Natural killer cell (primary cell): Measurements from ENCODE around the gene KLRF2. TPM values are rescaled to one million over a fixed set of nuclear protein-coding genes. Genes with fewer than 3 reads are reported as not detected.
"Not testable (repeated sequence)": the region's sequence is repeated elsewhere in the genome, so short reads cannot be mapped to it uniquely, and the experiment has no call there.

Experiments
- ATAC-seq, 3 donors: fragments of 150-1000 bp in 2 of 3; fragments of 200-7000 bp in 1 of 3; cut with Tn5 transposase; 1 replicate in 1 of 3; 2 replicates in 2 of 3; pipeline ENCODE4 v1.10.0; 2021; ENCODE audit warnings: mild to moderate bottlenecking in 2 of 3, moderate library complexity in 2 of 3
- DNase-seq, 2 donors: peaks; one replicate each; pipeline versions ENCODE4 v3.0.0 to v3.0.0-alpha.2; 2013 to 2021; ENCODE audit warnings: mixed read lengths in 1 of 2
- H3K27ac ChIP-seq: one replicate; pipeline ENCODE4 v1.5.1; 2013; ENCODE audit warnings: mild to moderate bottlenecking, low read length
- H3K27me3 ChIP-seq: one replicate; pipeline ENCODE4 v1.6.1; 2013; ENCODE audit warnings: low read length; ENCODE audit not compliant: control insufficient read depth, insufficient read depth
- H3K36me3 ChIP-seq: one replicate; pipeline ENCODE4 v1.6.1; 2013; ENCODE audit warnings: low read length; ENCODE audit not compliant: control insufficient read depth, insufficient read depth
- H3K4me1 ChIP-seq: one replicate; pipeline ENCODE4 v1.6.1; 2013; ENCODE audit warnings: low read length; ENCODE audit not compliant: control insufficient read depth, insufficient read depth
- H3K4me3 ChIP-seq: one replicate; pipeline ENCODE4 v1.5.1; 2013; ENCODE audit warnings: low read length
- H3K9me3 ChIP-seq: one replicate; pipeline ENCODE4 v1.6.1; 2013; ENCODE audit warnings: low read length; ENCODE audit not compliant: control insufficient read depth, insufficient read depth
- H3K27ac Mint-ChIP-seq, 2 donors: one replicate each; pipeline ENCODE4 v1.8.0; 2022; ENCODE audit warnings: mild to moderate bottlenecking in 2 of 2, mixed read lengths in 2 of 2, moderate library complexity in 1 of 2
- H3K27me3 Mint-ChIP-seq, 2 donors: one replicate each; pipeline ENCODE4 v1.8.0; 2022; ENCODE audit warnings: low read depth in 2 of 2, mixed read lengths in 2 of 2
- H3K36me3 Mint-ChIP-seq: one replicate; pipeline ENCODE4 v1.8.0; 2022; ENCODE audit warnings: mixed read lengths
- H3K4me1 Mint-ChIP-seq, 2 donors: one replicate each; pipeline ENCODE4 v1.8.0; 2022; ENCODE audit warnings: mixed read lengths in 2 of 2
- H3K4me3 Mint-ChIP-seq: one replicate; pipeline ENCODE4 v1.8.0; 2022; ENCODE audit warnings: mild to moderate bottlenecking, moderate library complexity, mixed read lengths
- H3K9me3 Mint-ChIP-seq, 2 donors: one replicate each; pipeline ENCODE4 v1.8.0; 2022; ENCODE audit warnings: mixed read lengths in 2 of 2
- WGBS: methylation state at CpG from one replicate; pipeline ENCODE4 v1.1.7; 2013; ENCODE audit warnings: missing lambda C conversion rate; ENCODE audit not compliant: insufficient coverage; 5-methylcytosine and 5-hydroxymethylcytosine counted together
- intact Hi-C: fragments of 100-400 bp; cut with micrococcal nuclease; formaldehyde crosslinking; loops from one replicate; pipeline ENCODE4 v1.14.2; 2022
- total RNA-seq, 4 donors: library from RNA; stranded (reverse); fragments of 120-200 nt in 1 of 4; gene quantifications; one replicate each; pipeline versions ENCODE4 v1.2.3 to v1.2.4, GENCODE V29; 2013 to 2022
- TF ChIP-seq, protein P1 (sequence below): fragments of 200-600 bp; IDR thresholded peaks from one replicate; pipeline ENCODE4 v1.8.0; 2022; ENCODE audit warnings: antibody characterized with exemption

KLRF2 gene
- total RNA-seq, 3 donors from 2014 or later (not counting 1 experiment from before 2014, with no cell fraction given): not detected

GRCh38 chr12:9872742-9873141, 8.5 kb upstream of the KLRF2 start:
- Histone ChIP-seq H3K27me3 (no peaks in the 10 kb centered on the region), H3K4me3 (no peak overlapping the region), H3K4me1 (peaks cover 4% of the 10 kb centered on the region), H3K36me3 (no peaks in the 10 kb centered on the region), H3K9me3 (no peaks in the 10 kb centered on the region), H3K27ac (no peak overlapping the region)
- DNase-seq: no peak
- H3K36me3 Mint-ChIP-seq: no peaks in the 10 kb centered on the region
- intact Hi-C loops: no loop called here
- TF ChIP-seq, protein P1, sequence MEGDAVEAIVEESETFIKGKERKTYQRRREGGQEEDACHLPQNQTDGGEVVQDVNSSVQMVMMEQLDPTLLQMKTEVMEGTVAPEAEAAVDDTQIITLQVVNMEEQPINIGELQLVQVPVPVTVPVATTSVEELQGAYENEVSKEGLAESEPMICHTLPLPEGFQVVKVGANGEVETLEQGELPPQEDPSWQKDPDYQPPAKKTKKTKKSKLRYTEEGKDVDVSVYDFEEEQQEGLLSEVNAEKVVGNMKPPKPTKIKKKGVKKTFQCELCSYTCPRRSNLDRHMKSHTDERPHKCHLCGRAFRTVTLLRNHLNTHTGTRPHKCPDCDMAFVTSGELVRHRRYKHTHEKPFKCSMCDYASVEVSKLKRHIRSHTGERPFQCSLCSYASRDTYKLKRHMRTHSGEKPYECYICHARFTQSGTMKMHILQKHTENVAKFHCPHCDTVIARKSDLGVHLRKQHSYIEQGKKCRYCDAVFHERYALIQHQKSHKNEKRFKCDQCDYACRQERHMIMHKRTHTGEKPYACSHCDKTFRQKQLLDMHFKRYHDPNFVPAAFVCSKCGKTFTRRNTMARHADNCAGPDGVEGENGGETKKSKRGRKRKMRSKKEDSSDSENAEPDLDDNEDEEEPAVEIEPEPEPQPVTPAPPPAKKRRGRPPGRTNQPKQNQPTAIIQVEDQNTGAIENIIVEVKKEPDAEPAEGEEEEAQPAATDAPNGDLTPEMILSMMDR: no peak
- no peaks in the 10 kb centered on the region for H3K9me3 Mint-ChIP-seq
- H3K4me1 Mint-ChIP-seq: peaks cover 12 to 21% of the 10 kb centered on the region in 2 donors
- H3K4me3 Mint-ChIP-seq: no peak overlapping the region
- H3K27me3 Mint-ChIP-seq: no peaks in the 10 kb centered on the region
- no peak overlapping the region for H3K27ac Mint-ChIP-seq
- ATAC-seq: no peak
- 90% methylated on average over 11 of the region's 11 CpGs for WGBS

GRCh38 chr12:9876120-9876519, 5.2 kb upstream of the KLRF2 start:
- H3K4me1 ChIP-seq, ATAC-seq, H3K36me3 Mint-ChIP-seq, H3K27ac Mint-ChIP-seq, H3K27me3 Mint-ChIP-seq, H3K36me3 ChIP-seq, H3K4me3 ChIP-seq, H3K9me3 Mint-ChIP-seq, H3K27me3 ChIP-seq, H3K27ac ChIP-seq, DNase-seq, H3K4me1 Mint-ChIP-seq, H3K9me3 ChIP-seq, H3K4me3 Mint-ChIP-seq, intact Hi-C loops: not testable (repeated sequence)
- 99% methylated on average over 26 of the region's 26 CpGs for WGBS

DNA sequence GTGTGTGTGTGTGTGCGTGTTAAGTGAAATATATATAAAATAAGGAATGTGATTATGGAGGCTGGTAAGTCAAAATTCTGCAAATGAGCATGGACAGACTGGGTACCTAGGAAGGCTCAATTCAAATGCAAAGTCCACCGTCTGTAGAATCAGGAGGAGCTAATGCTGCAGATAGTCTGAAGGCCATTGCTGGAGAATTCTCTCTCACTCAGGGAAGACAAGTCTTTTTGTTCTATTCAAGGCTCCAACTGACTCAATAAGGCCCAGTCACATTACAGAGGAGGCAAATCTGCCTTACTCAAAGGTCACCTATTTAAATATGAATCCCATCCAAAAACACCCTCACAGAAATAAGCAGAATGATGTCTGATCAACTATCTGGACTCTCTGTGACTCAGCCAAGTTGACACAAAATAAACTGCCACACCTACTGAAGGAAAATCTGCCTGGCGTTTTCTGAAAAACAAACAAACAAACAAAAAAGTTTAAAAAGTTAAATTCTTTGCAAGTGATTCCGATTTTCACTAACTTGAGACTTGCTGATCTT, 684 bp upstream of the KLRF2 start:
- Mint-ChIP-seq H3K9me3 (no peaks in the 10 kb centered on the region), H3K4me3 (no peak overlapping the region), H3K27ac (no peak overlapping the region), H3K27me3 (no peaks in the 10 kb centered on the region), H3K36me3 (no peaks in the 10 kb centered on the region), H3K4me1 (no peaks in the 10 kb centered on the region)
- Histone ChIP-seq H3K36me3 (no peaks in the 10 kb centered on the region), H3K9me3 (no peaks in the 10 kb centered on the region), H3K4me3 (no peak overlapping the region), H3K4me1 (no peaks in the 10 kb centered on the region), H3K27me3 (no peaks in the 10 kb centered on the region), H3K27ac (no peak overlapping the region)
- DNase-seq (no peak), ATAC-seq (no peak)
- TF ChIP-seq, protein P1: no peak
- intact Hi-C loops: no loop called here
- 91% methylated on average over 4 of the region's 4 CpGs for WGBS

DNA sequence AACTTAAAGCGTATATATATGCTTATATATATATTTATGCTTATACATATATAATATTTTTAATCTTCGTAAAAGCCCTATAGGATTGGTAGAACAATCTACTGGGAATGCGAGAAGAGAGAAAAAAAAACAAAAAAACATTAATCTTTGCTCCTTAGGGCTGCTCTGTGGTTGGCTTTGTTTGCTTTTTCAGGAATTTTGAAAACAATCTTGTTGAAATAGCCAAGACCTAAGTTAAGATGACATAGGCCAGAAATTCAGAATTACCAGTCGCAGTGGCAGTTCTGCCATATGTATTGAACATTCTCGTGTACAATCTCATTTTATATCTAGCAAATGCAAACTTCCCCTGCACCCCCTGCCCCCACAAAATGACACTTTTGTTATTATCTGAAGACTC, 699 bp downstream of the KLRF2 start:
- Histone ChIP-seq H3K36me3 (no peaks in the 10 kb centered on the region), H3K27me3 (no peaks in the 10 kb centered on the region), H3K9me3 (no peaks in the 10 kb centered on the region), H3K4me3 (no peak overlapping the region), H3K27ac (no peak overlapping the region), H3K4me1 (no peaks in the 10 kb centered on the region)
- intact Hi-C loops: no loop called here
- Mint-ChIP-seq H3K4me3 (no peak overlapping the region), H3K9me3 (no peaks in the 10 kb centered on the region), H3K36me3 (no peaks in the 10 kb centered on the region), H3K27ac (no peak overlapping the region), H3K4me1 (no peaks in the 10 kb centered on the region), H3K27me3 (peaks cover 0 to 3% of the 10 kb centered on the region in 2 donors)
- ATAC-seq: no peak
- WGBS: 96% methylated on average over 3 of the region's 5 CpGs
- TF ChIP-seq, protein P1: no peak
- DNase-seq: no peak
